Ishikawa (cell line): ENCODE data around the gene AGK.

ENCODE experiments used
- CEBPB ChIP-seq: IDR thresholded peaks from 2 replicates; pipeline ENCODE4 v1.6.1; 2012
- EGR1 ChIP-seq: IDR thresholded peaks from 2 replicates; pipeline ENCODE4 v1.6.1; 2012
- EP300 ChIP-seq: IDR thresholded peaks from 2 replicates; pipeline ENCODE4 v1.6.1; 2012; ENCODE audit warnings: borderline replicate concordance
- FOXM1 ChIP-seq: IDR thresholded peaks from 2 replicates; pipeline ENCODE4 v1.6.1; 2012; ENCODE audit warnings: low read depth, borderline replicate concordance
- RAD21 ChIP-seq: IDR thresholded peaks from 2 replicates; pipeline ENCODE4 v1.6.1; 2012; ENCODE audit warnings: low read depth
- TAF1 ChIP-seq: IDR thresholded peaks from 2 replicates; pipeline ENCODE4 v1.6.1; 2012; ENCODE audit warnings: low read depth, mild to moderate bottlenecking
- TCF12 ChIP-seq: IDR thresholded peaks from 2 replicates; pipeline ENCODE4 v1.6.1; 2012; ENCODE audit warnings: low read depth
- TEAD4 ChIP-seq: IDR thresholded peaks from 2 replicates; pipeline ENCODE4 v1.6.1; 2012
- YY1 ChIP-seq: IDR thresholded peaks from 2 replicates; pipeline ENCODE4 v1.6.1; 2012; ENCODE audit warnings: low read depth
- TF ChIP-seq, protein P1 (sequence below): IDR thresholded peaks from 2 replicates; pipeline ENCODE4 v1.6.1; 2012
- TF ChIP-seq, protein P2 (sequence below): IDR thresholded peaks from 2 replicates; pipeline ENCODE4 v1.6.1; 2012; ENCODE audit warnings: low read depth, mild to moderate bottlenecking
- TF ChIP-seq, protein P3 (sequence below): IDR thresholded peaks from 2 replicates; pipeline ENCODE4 v1.6.1; 2012

DNA sequence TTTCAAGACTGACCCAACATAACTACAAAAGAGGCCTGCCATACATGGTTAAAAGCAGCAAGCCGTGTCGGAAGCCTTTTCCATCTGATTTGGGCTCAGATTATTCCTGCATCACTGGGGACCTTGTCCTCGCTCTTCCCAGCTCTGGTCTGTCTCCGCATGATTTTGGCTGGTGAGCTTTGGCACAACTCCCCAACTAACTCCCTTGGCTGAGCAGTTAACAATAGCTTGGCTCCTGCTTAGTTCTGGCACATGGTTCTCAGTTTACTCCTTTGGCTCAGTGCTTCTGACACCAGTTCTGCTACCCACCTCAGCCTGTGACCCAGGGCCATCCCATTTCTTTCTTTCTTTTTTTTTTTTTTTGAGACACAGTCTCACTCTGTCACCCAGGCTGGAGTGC lies 17.0 kb downstream of the AGK start:
- TF ChIP-seq FOXM1 (no peak), RAD21 (no peak), TCF12 (no peak), EP300 (no peak), EGR1 (no peak), YY1 (no peak), TAF1 (no peak), CEBPB (no peak), TEAD4 (no peak)
- TF ChIP-seq, protein P1, sequence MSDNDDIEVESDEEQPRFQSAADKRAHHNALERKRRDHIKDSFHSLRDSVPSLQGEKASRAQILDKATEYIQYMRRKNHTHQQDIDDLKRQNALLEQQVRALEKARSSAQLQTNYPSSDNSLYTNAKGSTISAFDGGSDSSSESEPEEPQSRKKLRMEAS: no peak
- TF ChIP-seq, protein P2, sequence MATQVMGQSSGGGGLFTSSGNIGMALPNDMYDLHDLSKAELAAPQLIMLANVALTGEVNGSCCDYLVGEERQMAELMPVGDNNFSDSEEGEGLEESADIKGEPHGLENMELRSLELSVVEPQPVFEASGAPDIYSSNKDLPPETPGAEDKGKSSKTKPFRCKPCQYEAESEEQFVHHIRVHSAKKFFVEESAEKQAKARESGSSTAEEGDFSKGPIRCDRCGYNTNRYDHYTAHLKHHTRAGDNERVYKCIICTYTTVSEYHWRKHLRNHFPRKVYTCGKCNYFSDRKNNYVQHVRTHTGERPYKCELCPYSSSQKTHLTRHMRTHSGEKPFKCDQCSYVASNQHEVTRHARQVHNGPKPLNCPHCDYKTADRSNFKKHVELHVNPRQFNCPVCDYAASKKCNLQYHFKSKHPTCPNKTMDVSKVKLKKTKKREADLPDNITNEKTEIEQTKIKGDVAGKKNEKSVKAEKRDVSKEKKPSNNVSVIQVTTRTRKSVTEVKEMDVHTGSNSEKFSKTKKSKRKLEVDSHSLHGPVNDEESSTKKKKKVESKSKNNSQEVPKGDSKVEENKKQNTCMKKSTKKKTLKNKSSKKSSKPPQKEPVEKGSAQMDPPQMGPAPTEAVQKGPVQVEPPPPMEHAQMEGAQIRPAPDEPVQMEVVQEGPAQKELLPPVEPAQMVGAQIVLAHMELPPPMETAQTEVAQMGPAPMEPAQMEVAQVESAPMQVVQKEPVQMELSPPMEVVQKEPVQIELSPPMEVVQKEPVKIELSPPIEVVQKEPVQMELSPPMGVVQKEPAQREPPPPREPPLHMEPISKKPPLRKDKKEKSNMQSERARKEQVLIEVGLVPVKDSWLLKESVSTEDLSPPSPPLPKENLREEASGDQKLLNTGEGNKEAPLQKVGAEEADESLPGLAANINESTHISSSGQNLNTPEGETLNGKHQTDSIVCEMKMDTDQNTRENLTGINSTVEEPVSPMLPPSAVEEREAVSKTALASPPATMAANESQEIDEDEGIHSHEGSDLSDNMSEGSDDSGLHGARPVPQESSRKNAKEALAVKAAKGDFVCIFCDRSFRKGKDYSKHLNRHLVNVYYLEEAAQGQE: no peak
- TF ChIP-seq, protein P3, sequence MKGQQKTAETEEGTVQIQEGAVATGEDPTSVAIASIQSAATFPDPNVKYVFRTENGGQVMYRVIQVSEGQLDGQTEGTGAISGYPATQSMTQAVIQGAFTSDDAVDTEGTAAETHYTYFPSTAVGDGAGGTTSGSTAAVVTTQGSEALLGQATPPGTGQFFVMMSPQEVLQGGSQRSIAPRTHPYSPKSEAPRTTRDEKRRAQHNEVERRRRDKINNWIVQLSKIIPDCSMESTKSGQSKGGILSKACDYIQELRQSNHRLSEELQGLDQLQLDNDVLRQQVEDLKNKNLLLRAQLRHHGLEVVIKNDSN: no peak
